Heart left ventricle (tissue), 13 donors: ENCODE data around the gene RPSA.

Experiments used
- POLR2A ChIP-seq, 2 donors: fragments of 450-650 bp; IDR thresholded peaks; one replicate each; pipeline ENCODE4 v1.6.1; 2017; ENCODE audit warnings: antibody characterized with exemption in 2 of 2, mild to moderate bottlenecking in 2 of 2, moderate library complexity in 2 of 2
- TF ChIP-seq, protein P1 (sequence below), 12 donors: fragments of 200-600 bp; sonication (generic) in 4 of 12; IDR thresholded peaks; one replicate each; pipeline versions ENCODE4 v1.5.0 to v1.8.0; 2018 to 2022; ENCODE audit warnings: antibody characterized with exemption in 12 of 12, mild to moderate bottlenecking in 5 of 12
- donor health status: ischemic (EF 13 %, LVEDD 7.1; RV severe dilation, severe dysfunction).
- donor health status: DM: no; HTN: yes; CAD: no.
- donor health status: DM: no; HTN: no; CAD: no.
- donor health status: ischemic (EF 25% LVEDD 6.9; RV normal size, moderate dysfunction).
- donor health status: ischemic (EF 25% LVEDD 5.7; RV mildly dilated, moderate dysfunction).
- donor health status: ischemic (EF 35%, LVEDD 5.7; RV mildly dilated, moderate dysfunction).
- donor health status: nonischemic (EF 11% LVEDD 7.7; RV severe dilation, severe dysfunction).
- donor health status: DM: yes; HTN: yes; CAD: no.
- donor health status: PGD.
- donor health status: ischemic (EF 29% LVEDD 5.4; RV normal size, mild dysfunction).
- donor health status: nonischemic (EF 23%, LVEDD 6.1; RV moderate dilation, normal function).

DNA sequence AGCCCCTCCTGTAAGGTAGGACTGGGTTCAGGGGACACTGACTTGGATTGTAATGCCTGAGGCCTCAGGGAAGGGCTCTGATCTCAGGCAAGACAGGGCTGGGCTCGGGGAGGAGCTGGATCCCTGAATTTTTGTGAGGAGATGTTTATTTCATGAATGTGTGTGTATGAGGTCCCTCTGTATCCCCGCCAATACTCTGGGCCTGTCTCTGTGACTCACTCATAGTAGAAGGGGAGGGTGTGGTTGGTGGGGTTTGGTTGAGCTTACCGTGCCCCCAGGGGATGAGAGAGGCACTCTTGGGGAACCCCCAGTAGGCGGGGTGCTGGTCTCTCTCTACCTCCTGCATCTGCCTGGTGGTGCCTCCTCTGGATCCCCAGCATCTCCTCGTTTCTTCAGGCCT, 28.1 kb downstream of the RPSA start:
- TF ChIP-seq, protein P1, sequence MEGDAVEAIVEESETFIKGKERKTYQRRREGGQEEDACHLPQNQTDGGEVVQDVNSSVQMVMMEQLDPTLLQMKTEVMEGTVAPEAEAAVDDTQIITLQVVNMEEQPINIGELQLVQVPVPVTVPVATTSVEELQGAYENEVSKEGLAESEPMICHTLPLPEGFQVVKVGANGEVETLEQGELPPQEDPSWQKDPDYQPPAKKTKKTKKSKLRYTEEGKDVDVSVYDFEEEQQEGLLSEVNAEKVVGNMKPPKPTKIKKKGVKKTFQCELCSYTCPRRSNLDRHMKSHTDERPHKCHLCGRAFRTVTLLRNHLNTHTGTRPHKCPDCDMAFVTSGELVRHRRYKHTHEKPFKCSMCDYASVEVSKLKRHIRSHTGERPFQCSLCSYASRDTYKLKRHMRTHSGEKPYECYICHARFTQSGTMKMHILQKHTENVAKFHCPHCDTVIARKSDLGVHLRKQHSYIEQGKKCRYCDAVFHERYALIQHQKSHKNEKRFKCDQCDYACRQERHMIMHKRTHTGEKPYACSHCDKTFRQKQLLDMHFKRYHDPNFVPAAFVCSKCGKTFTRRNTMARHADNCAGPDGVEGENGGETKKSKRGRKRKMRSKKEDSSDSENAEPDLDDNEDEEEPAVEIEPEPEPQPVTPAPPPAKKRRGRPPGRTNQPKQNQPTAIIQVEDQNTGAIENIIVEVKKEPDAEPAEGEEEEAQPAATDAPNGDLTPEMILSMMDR (IDR thresholded peaks at IDR 0.05), result no peak
- TF ChIP-seq POLR2A (IDR thresholded peaks at IDR 0.05), result no peak
